ENCODE data around the gene NUP37.

The NUP37 gene

GRCh38 chr12:102024765-102025164 is 95.1 kb downstream of the NUP37 start:
- in situ Hi-C loops (cut with HindIII; ENCODE audit: low sequenced_read_pairs): no loop called here
- no peak for DNase-seq (ENCODE audit: low read depth)
- TF ChIP-seq, protein P1, sequence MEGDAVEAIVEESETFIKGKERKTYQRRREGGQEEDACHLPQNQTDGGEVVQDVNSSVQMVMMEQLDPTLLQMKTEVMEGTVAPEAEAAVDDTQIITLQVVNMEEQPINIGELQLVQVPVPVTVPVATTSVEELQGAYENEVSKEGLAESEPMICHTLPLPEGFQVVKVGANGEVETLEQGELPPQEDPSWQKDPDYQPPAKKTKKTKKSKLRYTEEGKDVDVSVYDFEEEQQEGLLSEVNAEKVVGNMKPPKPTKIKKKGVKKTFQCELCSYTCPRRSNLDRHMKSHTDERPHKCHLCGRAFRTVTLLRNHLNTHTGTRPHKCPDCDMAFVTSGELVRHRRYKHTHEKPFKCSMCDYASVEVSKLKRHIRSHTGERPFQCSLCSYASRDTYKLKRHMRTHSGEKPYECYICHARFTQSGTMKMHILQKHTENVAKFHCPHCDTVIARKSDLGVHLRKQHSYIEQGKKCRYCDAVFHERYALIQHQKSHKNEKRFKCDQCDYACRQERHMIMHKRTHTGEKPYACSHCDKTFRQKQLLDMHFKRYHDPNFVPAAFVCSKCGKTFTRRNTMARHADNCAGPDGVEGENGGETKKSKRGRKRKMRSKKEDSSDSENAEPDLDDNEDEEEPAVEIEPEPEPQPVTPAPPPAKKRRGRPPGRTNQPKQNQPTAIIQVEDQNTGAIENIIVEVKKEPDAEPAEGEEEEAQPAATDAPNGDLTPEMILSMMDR (IDR thresholded peaks at IDR 0.05; ENCODE audit: low read depth, low read length, missing control alignments): no peak
- H3K4me3 ChIP-seq (ENCODE audit: low read depth, low read length): no peak overlapping the region

DNA sequence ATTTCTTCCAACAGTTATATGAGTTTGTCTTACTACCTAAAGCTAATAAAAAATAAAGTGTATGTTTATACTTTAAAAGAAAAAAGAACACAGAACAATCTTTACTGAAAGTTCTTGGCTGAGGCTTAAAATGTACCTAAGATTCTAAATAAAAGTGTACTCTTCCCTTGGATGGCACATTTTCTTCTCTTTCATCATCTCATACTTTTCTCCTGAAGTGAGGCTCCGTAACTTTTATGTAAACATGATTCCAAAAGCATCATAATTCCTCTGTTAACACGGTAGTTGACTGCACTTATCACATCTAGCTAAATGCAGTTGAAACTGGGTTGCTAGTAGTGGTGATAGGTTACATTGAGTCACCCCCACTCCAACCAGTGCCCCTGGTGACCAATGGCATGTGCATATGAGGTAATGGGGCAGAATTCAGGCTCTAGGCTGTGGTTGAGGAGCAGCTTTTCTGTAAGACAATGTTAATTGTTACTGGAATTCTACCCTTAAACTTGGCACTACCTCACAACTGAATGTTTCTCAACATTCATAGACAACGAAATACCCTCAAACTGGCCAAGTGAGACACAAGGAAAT is 96.5 kb downstream of the NUP37 start:
- TF ChIP-seq, protein P1 (IDR thresholded peaks at IDR 0.05; ENCODE audit: low read depth, low read length, missing control alignments): no peak
- DNase-seq (ENCODE audit: low read depth): no peak

More for the DNA sequence above, 96.5 kb downstream of the NUP37 start:
- in situ Hi-C loops (cut with HindIII; ENCODE audit: low sequenced_read_pairs): no loop called here
- no peak overlapping the region for H3K4me3 ChIP-seq (ENCODE audit: low read depth, low read length)
